DND-41 (cell line): ENCODE results near the gene ABHD6.

Experiments
- CTCF ChIP-seq: IDR thresholded peaks from 2 replicates; pipeline ENCODE4 v1.5.1; 2012; ENCODE audit warnings: borderline replicate concordance, low read length, moderate library complexity, mild to moderate bottlenecking; ENCODE audit not compliant: poor library complexity, severe bottlenecking; ENCODE audit errors: extremely low read depth
- EZH2 ChIP-seq: IDR thresholded peaks from 3 replicates; pipeline ENCODE4 v1.6.1; 2012; ENCODE audit warnings: borderline replicate concordance, low read depth, mild to moderate bottlenecking, moderate library complexity, low read length, inconsistent platforms; ENCODE audit not compliant: severe bottlenecking

GRCh38 chr3:58307639-58308215, 70.1 kb downstream of the ABHD6 start:
- TF ChIP-seq CTCF (peak; percentile 69), EZH2 (no peak)
